OCI-LY3 (cell line): ENCODE measurements around the gene TRPC4AP.

Source experiments
- EZH2phosphoT487 ChIP-seq: fragments of 200-600 bp; shearing (Covaris generic); IDR thresholded peaks from 2 replicates; pipeline ENCODE4 v1.6.1; 2018; ENCODE audit warnings: antibody characterized with exemption, mixed run types, low read depth
- TF ChIP-seq, protein P1 (sequence below): fragments of 200-600, 300-600 bp; sonication (generic); IDR thresholded peaks from 2 replicates; pipeline ENCODE4 v1.5.1; 2014; ENCODE audit warnings: antibody characterized with exemption, low read length, low read depth

DNA sequence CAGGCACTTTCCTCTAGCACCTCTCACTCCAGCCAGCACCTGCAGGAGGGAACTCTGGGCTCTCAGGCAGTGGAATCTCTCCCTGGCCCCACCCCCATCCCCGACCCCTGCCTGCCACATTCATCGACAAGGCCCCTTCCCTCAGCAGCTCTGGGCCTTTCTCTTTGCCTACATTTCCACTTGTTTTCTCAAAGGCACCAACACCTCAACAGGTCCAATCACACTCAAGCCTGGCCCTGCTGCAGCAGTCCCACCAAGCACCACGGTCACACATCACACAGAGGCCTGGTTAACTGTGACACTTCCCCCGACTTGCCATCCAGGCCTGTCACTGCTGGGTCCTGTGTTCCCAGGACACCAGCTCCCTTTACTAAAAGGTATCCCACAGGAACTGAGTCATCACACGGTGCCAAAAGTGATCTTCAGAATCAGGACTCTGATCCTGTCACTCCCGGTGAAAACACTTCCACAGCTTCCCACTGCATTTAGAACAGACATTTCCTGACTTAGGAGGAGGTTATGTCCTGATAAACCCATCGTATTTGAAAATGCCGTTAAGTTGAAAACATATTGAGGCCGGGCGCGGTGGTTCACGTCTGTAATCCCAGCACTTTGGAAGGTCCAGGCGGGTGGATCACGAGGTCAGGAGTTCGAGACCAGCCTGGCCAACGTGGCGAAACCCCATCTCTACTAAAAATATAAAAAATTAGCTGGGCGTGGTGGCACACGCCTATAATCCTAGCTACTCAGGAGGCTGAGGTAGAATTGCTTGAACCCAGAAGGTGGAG is 82.0 kb downstream of the TRPC4AP start:
- TF ChIP-seq, protein P1, sequence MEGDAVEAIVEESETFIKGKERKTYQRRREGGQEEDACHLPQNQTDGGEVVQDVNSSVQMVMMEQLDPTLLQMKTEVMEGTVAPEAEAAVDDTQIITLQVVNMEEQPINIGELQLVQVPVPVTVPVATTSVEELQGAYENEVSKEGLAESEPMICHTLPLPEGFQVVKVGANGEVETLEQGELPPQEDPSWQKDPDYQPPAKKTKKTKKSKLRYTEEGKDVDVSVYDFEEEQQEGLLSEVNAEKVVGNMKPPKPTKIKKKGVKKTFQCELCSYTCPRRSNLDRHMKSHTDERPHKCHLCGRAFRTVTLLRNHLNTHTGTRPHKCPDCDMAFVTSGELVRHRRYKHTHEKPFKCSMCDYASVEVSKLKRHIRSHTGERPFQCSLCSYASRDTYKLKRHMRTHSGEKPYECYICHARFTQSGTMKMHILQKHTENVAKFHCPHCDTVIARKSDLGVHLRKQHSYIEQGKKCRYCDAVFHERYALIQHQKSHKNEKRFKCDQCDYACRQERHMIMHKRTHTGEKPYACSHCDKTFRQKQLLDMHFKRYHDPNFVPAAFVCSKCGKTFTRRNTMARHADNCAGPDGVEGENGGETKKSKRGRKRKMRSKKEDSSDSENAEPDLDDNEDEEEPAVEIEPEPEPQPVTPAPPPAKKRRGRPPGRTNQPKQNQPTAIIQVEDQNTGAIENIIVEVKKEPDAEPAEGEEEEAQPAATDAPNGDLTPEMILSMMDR: no peak
- TF ChIP-seq EZH2phosphoT487: no peak
